ENCODE results near the gene SFMBT1. TPM values are rescaled to one million over a fixed set of nuclear protein-coding genes. Genes with fewer than 3 reads are reported as not detected.
A peak's percentile ranks its signal among the peaks of the same experiment; 100 is the strongest.

Gene SFMBT1
- total RNA-seq, 1 donor from 2014 or later, result 17.3 TPM

GRCh38 chr3:53046171-53047170 is 598 bp upstream of the SFMBT1 start:
- intact Hi-C loops (cut with DNase I), result no loop called here
- peaks cover 20% of the 10 kb centered on the region for H3K4me1 ChIP-seq
- H3K27me3 ChIP-seq (ENCODE audit: low read depth), result no peaks in the 10 kb centered on the region
- DNase-seq, result peak; percentile 73
- H3K4me3 ChIP-seq, result peak overlapping the region; percentile 85
- peak overlapping the region; percentile 88 for H3K27ac ChIP-seq
- H3K9me3 ChIP-seq, result no peaks in the 10 kb centered on the region
- TF ChIP-seq CTCF (IDR thresholded peaks at IDR 0.05), result peak; percentile 49
- peak; percentile 59 to 67 for ATAC-seq
- H3K36me3 ChIP-seq, result no peaks in the 10 kb centered on the region

- peaks cover 26% of the 10 kb centered on the region for H3K4me1 ChIP-seq
- no peak for TF ChIP-seq CTCF (IDR thresholded peaks at IDR 0.05)
- ATAC-seq, result peak; percentile 67 to 79
- peak; percentile 71 for DNase-seq
- intact Hi-C loops (cut with DNase I), result no loop called here
- no peaks in the 10 kb centered on the region for H3K36me3 ChIP-seq
- no peaks in the 10 kb centered on the region for H3K9me3 ChIP-seq
- H3K27me3 ChIP-seq (ENCODE audit: low read depth), result no peaks in the 10 kb centered on the region
- peak overlapping the region; percentile 90 for H3K27ac ChIP-seq
- peak overlapping the region; percentile 77 for H3K4me3 ChIP-seq
These were observed 959 bp downstream of the SFMBT1 start for GRCh38 chr3:53044711-53045517.

GRCh38 chr3:53044371-53044710 is 1.5 kb downstream of the SFMBT1 start:
- H3K27ac ChIP-seq, result peak overlapping the region; percentile 90

GRCh38 chr3:53043738-53044137 is 2.1 kb downstream of the SFMBT1 start:
- H3K36me3 ChIP-seq, result no peaks in the 10 kb centered on the region
- intact Hi-C loops (cut with DNase I), result no loop called here
- H3K27ac ChIP-seq, result no peak overlapping the region
- no peaks in the 10 kb centered on the region for H3K9me3 ChIP-seq
- ATAC-seq (no peak), DNase-seq (no peak)
- no peak for TF ChIP-seq CTCF (IDR thresholded peaks at IDR 0.05)
- no peak overlapping the region for H3K4me3 ChIP-seq
- H3K4me1 ChIP-seq, result peaks cover 26% of the 10 kb centered on the region
- no peaks in the 10 kb centered on the region for H3K27me3 ChIP-seq (ENCODE audit: low read depth)

More at GRCh38 chr3:53044371-53044710, 1.5 kb downstream of the SFMBT1 start:
- Histone ChIP-seq H3K4me1 (peaks cover 26% of the 10 kb centered on the region), H3K27me3 (ENCODE audit: low read depth) (no peaks in the 10 kb centered on the region), H3K4me3 (peak overlapping the region; percentile 77), H3K9me3 (no peaks in the 10 kb centered on the region), H3K36me3 (no peaks in the 10 kb centered on the region)
- intact Hi-C loops (cut with DNase I), result no loop called here
- ATAC-seq (no peak), DNase-seq (no peak)
- no peak for TF ChIP-seq CTCF (IDR thresholded peaks at IDR 0.05)

- H3K27ac ChIP-seq, result no peak overlapping the region
- ATAC-seq (no peak), DNase-seq (no peak)
- peaks cover 26% of the 10 kb centered on the region for H3K4me1 ChIP-seq
- H3K9me3 ChIP-seq, result no peaks in the 10 kb centered on the region
- no peaks in the 10 kb centered on the region for H3K27me3 ChIP-seq (ENCODE audit: low read depth)
- no peaks in the 10 kb centered on the region for H3K36me3 ChIP-seq
- intact Hi-C loops (cut with DNase I), result no loop called here
- no peak overlapping the region for H3K4me3 ChIP-seq
- no peak for TF ChIP-seq CTCF (IDR thresholded peaks at IDR 0.05)
These were observed 3.2 kb downstream of the SFMBT1 start for GRCh38 chr3:53042651-53043050.

All from lower lobe of right lung (tissue), 2 donors.